GM18505 (cell line): Measurements from ENCODE around the gene DHX32.
"Not testable (repeated sequence)": the region's sequence is repeated elsewhere in the genome, so short reads cannot be mapped to it uniquely, and the experiment has no call there.

Experiments
- ATAC-seq: cut with Tn5 transposase; IDR thresholded peaks from one replicate; pipeline ENCODE4 v1.9.1; 2021; ENCODE audit not compliant: unreplicated experiment
- POLR2A ChIP-seq: IDR thresholded peaks from 4 replicates; pipeline ENCODE4 v1.6.1; 2011; ENCODE audit warnings: borderline replicate concordance; ENCODE audit not compliant: insufficient read depth, insufficient read length; ENCODE audit errors: extremely low read depth

The DHX32 gene

GRCh38 chr10:125897317-125897716, 16.2 kb upstream of the DHX32 start:
- ATAC-seq = not testable (repeated sequence)

GRCh38 chr10:125896088-125896934, 15.2 kb upstream of the DHX32 start, which contains the start of gene FANK1:
TSS of gene FANK1 (plus strand) at chr10:125896564. CDS start at chr10:125896643, 79 bp downstream.
- ATAC-seq = peak; percentile 89

DNA sequence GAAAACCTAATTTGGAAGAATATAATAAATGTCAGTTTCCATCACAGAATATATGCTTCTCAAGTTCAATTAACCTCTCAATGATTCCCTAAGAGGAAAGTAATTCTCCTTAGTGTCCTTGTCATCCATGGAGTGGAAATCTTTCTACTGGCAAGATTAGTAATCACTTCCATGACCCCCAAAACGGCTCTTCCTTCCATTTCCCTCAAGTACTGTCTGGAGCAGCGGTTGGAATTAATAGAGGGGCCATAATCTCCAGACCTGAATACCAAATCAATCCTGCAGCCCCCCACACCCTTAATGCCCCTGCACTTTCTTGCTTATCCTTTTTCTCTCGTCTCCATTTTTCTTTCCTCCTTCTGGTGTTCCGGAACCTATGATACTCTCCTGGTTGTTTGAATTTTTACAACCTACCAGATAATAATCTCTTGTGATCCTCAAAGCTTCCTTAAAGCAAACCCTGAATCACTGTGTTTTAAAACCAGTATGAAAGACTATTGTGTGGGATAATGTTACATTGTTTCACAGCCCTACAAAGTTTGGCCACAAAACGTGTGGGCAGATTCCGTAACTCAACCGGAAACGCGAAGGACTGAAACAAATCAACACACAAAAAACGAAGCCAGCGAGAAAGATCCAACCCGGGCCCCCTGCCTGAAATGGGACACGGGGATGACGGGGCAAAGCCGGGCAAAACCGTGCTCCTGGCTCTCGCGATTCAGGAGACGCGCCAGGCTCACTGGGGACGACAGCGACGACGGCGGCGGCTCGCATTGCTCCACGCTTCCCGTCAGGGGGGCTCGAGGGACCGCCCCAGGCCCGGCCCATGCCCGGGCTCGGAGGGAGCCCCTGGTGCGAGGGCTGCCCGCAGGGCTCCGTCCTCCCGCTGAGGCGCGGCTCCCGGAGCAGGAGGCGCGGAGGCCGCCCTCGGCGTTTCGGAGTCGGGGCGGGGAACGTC, 14.3 kb upstream of the DHX32 start:
- peak; percentile 54 for ATAC-seq

- not testable (repeated sequence) for ATAC-seq
These were observed 13.1 kb upstream of the DHX32 start for GRCh38 chr10:125894176-125894575.

DNA sequence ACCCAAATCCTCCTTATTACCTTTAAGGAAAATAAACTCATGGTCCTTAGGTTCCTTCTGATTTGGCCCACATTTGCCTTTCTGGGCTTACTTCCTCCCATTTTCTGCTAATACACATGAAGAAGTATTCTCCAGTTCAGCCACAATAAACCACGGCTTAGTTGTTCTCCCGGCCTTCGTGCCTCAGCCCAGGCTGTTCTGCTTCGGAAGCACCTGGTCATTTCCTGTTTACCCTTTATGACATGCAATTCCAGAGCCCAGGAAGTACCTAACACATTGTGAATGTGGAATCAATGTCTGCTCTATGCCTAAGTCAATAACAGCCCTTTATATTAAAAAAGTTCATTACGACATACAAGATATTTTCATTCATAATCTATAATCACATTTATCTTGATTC, 11.3 kb upstream of the DHX32 start:
- ATAC-seq = not testable (repeated sequence)

DNA sequence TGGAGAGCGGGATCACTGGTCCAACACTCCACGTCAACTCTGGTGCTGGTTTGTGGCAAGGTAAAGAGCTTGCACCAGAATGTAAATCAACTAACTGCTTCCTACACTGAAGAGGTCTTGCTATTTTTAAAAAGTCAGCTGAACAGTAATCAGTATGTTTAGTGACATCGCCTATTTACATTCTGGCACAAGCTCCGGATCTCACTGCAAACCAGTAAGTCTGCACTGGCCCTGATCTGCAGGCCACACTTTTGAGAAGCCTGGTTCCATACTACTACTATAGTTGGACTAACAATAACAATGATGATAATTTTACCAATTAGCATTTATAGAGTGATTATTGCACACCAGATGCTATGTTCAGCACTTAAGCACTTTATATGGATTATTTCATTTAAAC, 8.3 kb upstream of the DHX32 start:
- ATAC-seq = not testable (repeated sequence)

- ATAC-seq = no peak
- no peak for TF ChIP-seq POLR2A
These were observed 5.9 kb upstream of the DHX32 start for GRCh38 chr10:125886914-125887512.

DNA sequence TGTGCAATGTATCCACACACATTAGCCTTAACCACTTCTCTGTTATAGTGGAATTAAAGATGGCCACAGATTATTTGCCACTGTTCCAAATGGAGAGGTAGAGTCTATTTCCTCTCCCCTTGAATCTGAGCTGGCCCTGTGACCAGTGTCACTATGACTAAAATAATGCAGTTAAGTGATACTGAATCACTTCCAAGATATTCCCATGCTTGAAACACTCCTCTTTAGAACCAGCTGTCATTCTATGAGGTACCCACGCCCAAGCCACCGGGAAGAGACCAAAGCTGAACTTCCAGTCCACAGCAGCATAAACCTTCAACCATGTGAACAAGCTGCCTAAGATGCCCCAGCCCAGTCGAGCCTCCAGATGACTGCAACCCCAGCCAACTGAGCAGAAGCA, 2.1 kb upstream of the DHX32 start:
- no peak for ATAC-seq
- no peak for TF ChIP-seq POLR2A

GRCh38 chr10:125882596-125882995, 1.5 kb upstream of the DHX32 start:
- TF ChIP-seq POLR2A = no peak
- no peak for ATAC-seq

- ATAC-seq = no peak
- TF ChIP-seq POLR2A = no peak
These were observed 373 bp downstream of the DHX32 start for GRCh38 chr10:125880719-125881118.

- TF ChIP-seq POLR2A = no peak
- ATAC-seq = no peak
These were observed 1.9 kb downstream of the DHX32 start for GRCh38 chr10:125878957-125879835.

DNA sequence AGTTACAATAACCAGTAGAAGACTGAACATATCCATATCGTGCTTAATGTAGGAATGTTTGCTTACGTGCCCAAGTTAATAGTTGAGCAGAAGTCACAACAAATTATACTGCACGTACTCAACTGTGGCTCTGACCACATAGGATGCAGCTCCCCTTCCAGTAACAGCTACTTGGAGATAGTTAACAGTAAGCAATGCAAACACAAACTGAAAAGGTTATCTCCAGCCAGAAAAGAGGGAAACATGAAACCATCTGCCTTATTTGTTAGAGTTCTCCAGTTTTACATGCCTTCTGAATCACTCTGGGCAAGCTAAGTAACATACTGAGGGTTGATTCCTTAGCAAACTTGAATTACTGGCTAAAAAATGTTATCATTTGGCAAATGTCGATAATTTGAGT, 9.8 kb downstream of the DHX32 start:
- no peak for TF ChIP-seq POLR2A
- ATAC-seq = no peak

GRCh38 chr10:125868372-125868975, 12.6 kb downstream of the DHX32 start:
- TF ChIP-seq POLR2A = no peak
- no peak for ATAC-seq
